HCT116 (cell line): ENCODE data around the gene ANKRD22. TPM values are rescaled to one million over a fixed set of nuclear protein-coding genes. Genes with fewer than 3 reads are reported as not detected.
A peak's percentile ranks its signal among the peaks of the same experiment; 100 is the strongest.

ENCODE experiments used
- ATAC-seq: fragments of 200-7000 bp; cut with Tn5 transposase; 2 replicates; pipeline ENCODE4 v1.9.1; 2020; ENCODE audit warnings: mild to moderate bottlenecking, moderate library complexity
- BruUV-seq: library from RNA; stranded (reverse); fragments of 400-500 nt; replicated peaks from 2 replicates; lab custom pipeline; 2021; lab: Mats Ljungman, UMichigan
- CTCF ChIA-PET: fragments of 300-600 bp; sonication (Branson Sonifier 250); formaldehyde crosslinking; loops from one replicate; lab custom pipeline; 2021; ENCODE audit warnings: antibody characterized with exemption; lab: Charles Lee
- POLR2A ChIA-PET: fragments of 300-600, 350-600 bp; sonication (Branson Sonifier 250); formaldehyde crosslinking; loops from one replicate; lab custom pipeline; 2021; ENCODE audit warnings: antibody characterized with exemption; lab: Charles Lee
- RAD21 ChIA-PET, 2 experiments: fragments of 300-600 bp; sonication (Branson Sonifier 250); formaldehyde crosslinking; loops; one replicate each; lab custom pipeline; 2023; ENCODE audit warnings: low total read pairs in 2 of 2; ENCODE audit not compliant: uncharacterized antibody in 2 of 2, unreplicated experiment in 2 of 2, low non-redundant PET in 1 of 2; lab: Charles Lee
- DNase-seq: peaks from one replicate; pipeline ENCODE4 v3.0.0-alpha.2; 2010; ENCODE audit warnings: low read depth, low spot score
- H2AFZ ChIP-seq: fragments of 200-600 bp; shearing (Covaris generic), sonication (generic); 2 replicates; pipeline ENCODE4 v1.6.1; 2017; ENCODE audit warnings: low read depth, mixed run types, mixed read lengths, antibody characterized with exemption, low read length; ENCODE audit not compliant: poor library complexity, severe bottlenecking
- H3K27ac ChIP-seq: 2 replicates; pipeline ENCODE4 v1.5.1; 2012; ENCODE audit warnings: low read depth, low read length
- H3K27me3 ChIP-seq: fragments of 200-600 bp; sonication (generic); 2 replicates; pipeline ENCODE4 v1.6.1; 2016; ENCODE audit warnings: mixed run types, low read length, mixed read lengths; ENCODE audit not compliant: insufficient read depth
- H3K36me3 ChIP-seq, 2 experiments: fragments of 200-500 bp in 1 of 2; fragments of 200-600 bp in 1 of 2; sonication (Bioruptor generic) in 1 of 2; sonication (generic) in 1 of 2; 2 replicates each; pipeline versions ENCODE4 v1.5.1 to v1.6.1; 2014 to 2016; ENCODE audit warnings: low read length in 2 of 2, inconsistent platforms in 1 of 2, mixed read lengths in 1 of 2, mixed run types in 1 of 2; ENCODE audit not compliant: insufficient read depth in 2 of 2, control insufficient read depth in 1 of 2
- H3K4me1 ChIP-seq, 2 experiments: fragments of 200-600 bp in 1 of 2; sonication (generic) in 1 of 2; 2 replicates each; pipeline versions ENCODE4 v1.5.1 to v1.6.1; 2012 to 2017; ENCODE audit warnings: low read length in 2 of 2, inconsistent platforms in 1 of 2, mild to moderate bottlenecking in 1 of 2, mixed read lengths in 1 of 2, mixed run types in 1 of 2, moderate library complexity in 1 of 2; ENCODE audit not compliant: insufficient read depth in 2 of 2, control insufficient read depth in 1 of 2
- H3K4me2 ChIP-seq: fragments of 200-600 bp; sonication (generic); 2 replicates; pipeline ENCODE4 v1.6.1; 2017; ENCODE audit warnings: mixed run types, low read length, mixed read lengths
- H3K4me3 ChIP-seq, 2 experiments: fragments of 200-600 bp in 1 of 2; sonication (generic) in 1 of 2; replicated peaks in 1 of 2; 2 replicates each; pipeline ENCODE4 v1.5.1; 2011 to 2016; ENCODE audit warnings: low read length in 2 of 2, control low read depth in 1 of 2, low read depth in 1 of 2, mild to moderate bottlenecking in 1 of 2, mixed read lengths in 1 of 2, mixed run types in 1 of 2
- H3K79me2 ChIP-seq: fragments of 200-600 bp; sonication (generic); 2 replicates; pipeline ENCODE4 v1.6.1; 2017; ENCODE audit warnings: mild to moderate bottlenecking, mixed run types, low read length, moderate library complexity, mixed read lengths; ENCODE audit not compliant: insufficient read depth
- H3K9ac ChIP-seq: fragments of 200-600 bp; sonication (generic); 2 replicates; pipeline ENCODE4 v1.6.1; 2016; ENCODE audit warnings: low read length, mixed read lengths
- H3K9me2 ChIP-seq: fragments of 200-600 bp; sonication (generic), shearing (Covaris generic); 2 replicates; pipeline ENCODE4 v1.6.1; 2017; ENCODE audit warnings: mixed run types, mild to moderate bottlenecking, moderate library complexity; ENCODE audit not compliant: insufficient read depth
- H3K9me3 ChIP-seq, 2 experiments: fragments of 200-500 bp in 1 of 2; fragments of 200-600 bp in 1 of 2; sonication (Bioruptor generic) in 1 of 2; sonication (generic) in 1 of 2; 2 replicates each; pipeline ENCODE4 v1.6.1; 2014 to 2017; ENCODE audit warnings: low read length in 2 of 2, mixed read lengths in 2 of 2, inconsistent platforms in 1 of 2, low read depth in 1 of 2, mild to moderate bottlenecking in 1 of 2, mixed run types in 1 of 2, moderate library complexity in 1 of 2; ENCODE audit not compliant: control insufficient read depth in 1 of 2, insufficient read depth in 1 of 2
- H4K20me1 ChIP-seq: fragments of 200-600 bp; sonication (generic), shearing (Covaris generic); 2 replicates; pipeline ENCODE4 v1.6.1; 2017; ENCODE audit warnings: mixed run types, mild to moderate bottlenecking, moderate library complexity; ENCODE audit not compliant: insufficient read depth
- CEBPB ChIP-seq: IDR thresholded peaks from 2 replicates; pipeline ENCODE4 v1.6.1; 2012; ENCODE audit warnings: low read depth
- CTCF ChIP-seq, 3 experiments: fragments of 200-600 bp in 1 of 3; sonication (generic) in 1 of 3; IDR thresholded peaks in 2 of 3; conservative IDR thresholded peaks in 1 of 3; 2 replicates each; pipeline ENCODE4 v1.5.1; 2012 to 2017; ENCODE audit warnings: low read depth in 2 of 3, low read length in 2 of 3, antibody characterized with exemption in 1 of 3, borderline replicate concordance in 1 of 3, control low read depth in 1 of 3, mild to moderate bottlenecking in 1 of 3, mixed read lengths in 1 of 3, mixed run types in 1 of 3, moderate library complexity in 1 of 3; ENCODE audit not compliant: insufficient read depth in 1 of 3
- EZH2 ChIP-seq: fragments of 200-600 bp; sonication (generic); IDR thresholded peaks from 2 replicates; pipeline ENCODE4 v1.6.1; 2017; ENCODE audit warnings: antibody characterized with exemption, mixed run types
- EZH2phosphoT487 ChIP-seq: fragments of 200-600 bp; IDR thresholded peaks from 2 replicates; pipeline ENCODE4 v1.6.1; 2018; ENCODE audit warnings: antibody characterized with exemption, borderline replicate concordance
- FOSL1 ChIP-seq: IDR thresholded peaks from 2 replicates; pipeline ENCODE4 v1.6.1; 2012; ENCODE audit warnings: low read depth
- SP1 ChIP-seq: IDR thresholded peaks from 2 replicates; pipeline ENCODE4 v1.6.1; 2012; ENCODE audit warnings: low read depth
- SRF ChIP-seq: IDR thresholded peaks from 2 replicates; pipeline ENCODE4 v1.6.1; 2012; ENCODE audit warnings: low read depth
- TCF7L2 ChIP-seq: IDR thresholded peaks from 2 replicates; pipeline ENCODE4 v1.7.0; 2011; ENCODE audit warnings: borderline replicate concordance, inconsistent platforms; ENCODE audit not compliant: insufficient read depth, insufficient read length; ENCODE audit errors: extremely low read depth
- YY1 ChIP-seq: IDR thresholded peaks from 2 replicates; pipeline ENCODE4 v1.6.1; 2011; ENCODE audit warnings: low read length, low read depth, moderate library complexity, mild to moderate bottlenecking; ENCODE audit not compliant: insufficient replicate concordance; ENCODE audit errors: extremely low read depth
- intact Hi-C: fragments of 100-400 bp; cut with micrococcal nuclease; formaldehyde crosslinking; loops from 2 replicates; pipeline ENCODE4 v1.10.0; 2022
- total RNA-seq: library from RNA; stranded (reverse); gene quantifications from one replicate; pipeline ENCODE4 v1.2.1, GENCODE V29; 2021; ENCODE audit not compliant: unreplicated experiment

ANKRD22 gene
- total RNA-seq, 1 experiment from 2014 or later: 2.3 TPM

GRCh38 chr10:88852327-88852726 is 683 bp upstream of the ANKRD22 start:
- no TSS peak for BruUV-seq
- no peak overlapping the region for H3K9ac ChIP-seq
- RAD21 ChIA-PET: no interaction called here
- POLR2A ChIA-PET: no interaction called here
- no peak for DNase-seq
- no peaks in the 10 kb centered on the region for H3K27me3 ChIP-seq
- H3K79me2 ChIP-seq: no peaks in the 10 kb centered on the region
- H3K36me3 ChIP-seq: no peaks in the 10 kb centered on the region
- H3K9me3 ChIP-seq: no peaks in the 10 kb centered on the region
- H3K4me3 ChIP-seq: no peak overlapping the region
- intact Hi-C loops: no loop called here
- H3K27ac ChIP-seq: no peak overlapping the region
- TF ChIP-seq SRF (no peak), CTCF (IDR thresholded peaks at IDR 0.05 in 2 of 3, conservative IDR thresholded peaks at IDR 0.05 in 1 of 3; ENCODE audit: borderline replicate concordance in 1 of 3, insufficient read depth in 1 of 3, low read depth in 2 of 3, low read length in 2 of 3) (0 out of 6 replicates have a peak, but pooled peaks of 1 of the 3 experiments have one; percentile 11)
- CTCF ChIA-PET: interaction anchor here (1.1 to 2.1 kb wide), 2 partner anchors 17 to 81 kb away, joined by 3 to 8 read pairs; no protein-coding TSS in a partner anchor
- peak overlapping the region; percentile 73 for H2AFZ ChIP-seq
- peaks cover 19 to 45% of the 10 kb centered on the region in 2 experiments for H3K4me1 ChIP-seq
- no peaks in the 10 kb centered on the region for H3K9me2 ChIP-seq
- peak overlapping the region; percentile 63; the same call in 1 of the 2 replicates for H3K4me2 ChIP-seq
- no peaks in the 10 kb centered on the region for H4K20me1 ChIP-seq
- ATAC-seq: no peak

DNA sequence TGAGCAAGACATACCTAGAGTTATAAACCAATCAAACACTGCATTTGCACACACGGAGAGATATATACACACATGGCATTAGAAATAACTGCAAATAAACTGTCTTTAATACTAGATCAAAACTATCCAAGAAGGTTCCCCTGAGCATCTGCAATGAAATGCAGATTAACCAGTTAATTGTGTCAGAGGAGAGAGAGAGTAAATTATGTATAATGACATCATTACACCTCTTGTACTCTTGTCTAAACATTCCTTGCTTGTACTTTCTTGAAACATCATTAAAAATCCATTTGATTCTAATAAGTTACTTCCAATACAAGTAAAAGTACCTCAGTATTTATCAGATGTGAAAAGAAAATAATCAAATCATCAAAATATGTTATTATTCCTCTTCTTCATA is 932 bp downstream of the ANKRD22 start:
- no peaks in the 10 kb centered on the region for H3K9me3 ChIP-seq
- CTCF ChIA-PET: interaction anchor here (1.4 kb wide), 1 partner anchor 83 kb away, joined by 5 read pairs; no protein-coding TSS in a partner anchor
- no peak overlapping the region for H3K9ac ChIP-seq
- H3K4me1 ChIP-seq: peaks cover 19 to 45% of the 10 kb centered on the region in 2 experiments
- intact Hi-C loops: no loop called here
- no peak for DNase-seq
- no peaks in the 10 kb centered on the region for H4K20me1 ChIP-seq
- no peaks in the 10 kb centered on the region for H3K79me2 ChIP-seq
- RAD21 ChIA-PET: no interaction called here
- POLR2A ChIA-PET: no interaction called here
- H3K27ac ChIP-seq: no peak overlapping the region
- H3K4me2 ChIP-seq: peak overlapping the region; percentile 12; the same call in 1 of the 2 replicates
- TF ChIP-seq EZH2phosphoT487: no peak
- TF ChIP-seq CEBPB: no peak
- TF ChIP-seq SP1: no peak
- TF ChIP-seq EZH2: no peak
- no peak for TF ChIP-seq TCF7L2
- TF ChIP-seq YY1: no peak
- TF ChIP-seq FOSL1: no peak
- H3K36me3 ChIP-seq: no peaks in the 10 kb centered on the region
- ATAC-seq: no peak
- H3K27me3 ChIP-seq: no peaks in the 10 kb centered on the region
- no peak overlapping the region for H3K4me3 ChIP-seq
- H3K9me2 ChIP-seq: no peaks in the 10 kb centered on the region
- peak overlapping the region; percentile 3 for H2AFZ ChIP-seq
- BruUV-seq: no TSS peak
